H1 (cell line): ENCODE results near the gene VAT1L.

Experiments used
- CEBPB ChIP-seq: IDR thresholded peaks from 2 replicates; pipeline ENCODE4 v1.6.1; 2012; ENCODE audit warnings: low read depth, low read length
- CHD2 ChIP-seq: IDR thresholded peaks from 2 replicates; pipeline ENCODE4 v1.6.1; 2012; ENCODE audit warnings: low read length, improper control_type of control experiment
- EZH2 ChIP-seq: fragments of 200-600 bp; sonication (generic); IDR thresholded peaks from 2 replicates; pipeline ENCODE4 v1.7.1; 2012; ENCODE audit warnings: low read depth, mild to moderate bottlenecking, moderate library complexity, low read length, inconsistent platforms; ENCODE audit not compliant: severe bottlenecking
- JUND ChIP-seq: IDR thresholded peaks from 2 replicates; pipeline ENCODE4 v1.6.1; 2011; ENCODE audit warnings: mild to moderate bottlenecking, improper control_type of control experiment, low read length
- MAFK ChIP-seq: IDR thresholded peaks from 2 replicates; pipeline ENCODE4 v1.6.1; 2012; ENCODE audit warnings: low read depth, mild to moderate bottlenecking, improper control_type of control experiment, low read length
- POLR2A ChIP-seq, 2 experiments: IDR thresholded peaks; 1 replicate in 1 of 2; 2 replicates in 1 of 2; pipeline ENCODE4 v1.6.1; 2011; ENCODE audit warnings: low read depth in 2 of 2, low read length in 2 of 2, mild to moderate bottlenecking in 2 of 2; ENCODE audit errors: control extremely low read depth in 1 of 2
- RAD21 ChIP-seq, 2 experiments: IDR thresholded peaks in 1 of 2; conservative IDR thresholded peaks in 1 of 2; 2 replicates each; pipeline ENCODE4 v1.6.1; 2011; ENCODE audit warnings: low read depth in 2 of 2, low read length in 2 of 2, improper control_type of control experiment in 1 of 2, inconsistent platforms in 1 of 2, mild to moderate bottlenecking in 1 of 2, moderate library complexity in 1 of 2
- TAF1 ChIP-seq: IDR thresholded peaks from 2 replicates; pipeline ENCODE4 v1.6.1; 2011; ENCODE audit warnings: mild to moderate bottlenecking, low read depth, low read length
- ZNF274 ChIP-seq: IDR thresholded peaks from 2 replicates; pipeline ENCODE4 v1.7.0; 2012; ENCODE audit warnings: low read length, borderline replicate concordance; ENCODE audit errors: extremely low read depth
- TF ChIP-seq, protein P1 (sequence below), 3 experiments: IDR thresholded peaks; 1 replicate in 2 of 3; 2 replicates in 1 of 3; pipeline versions ENCODE4 v1.5.1 to v1.6.1; 2011; ENCODE audit warnings: low read length in 3 of 3, mild to moderate bottlenecking in 3 of 3, inconsistent platforms in 2 of 3, low read depth in 1 of 3, moderate library complexity in 1 of 3; ENCODE audit not compliant: insufficient read depth in 1 of 3; ENCODE audit errors: control extremely low read depth in 1 of 3
- TF ChIP-seq, protein P2 (sequence below): IDR thresholded peaks from 2 replicates; pipeline ENCODE4 v1.6.1; 2012; ENCODE audit warnings: inconsistent platforms

DNA sequence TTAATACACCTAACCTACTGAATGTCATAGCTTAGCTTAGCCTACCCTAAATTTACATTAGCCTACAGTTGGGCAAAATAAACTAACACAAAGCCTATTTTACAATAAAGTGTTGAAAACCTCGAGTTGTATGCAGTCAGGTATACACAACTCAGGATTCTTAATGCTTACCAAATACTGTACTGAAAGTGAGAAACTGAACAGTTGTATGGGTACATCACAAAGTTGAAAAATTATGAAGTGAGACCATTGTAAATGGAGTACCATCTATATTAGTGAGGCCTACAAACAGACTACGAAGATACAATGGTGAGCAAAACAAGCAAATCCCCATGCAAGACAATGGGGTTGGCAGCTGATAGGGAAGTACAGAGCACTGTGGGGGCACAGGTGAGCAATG is 79.7 kb downstream of the VAT1L start:
- TF ChIP-seq, protein P1, sequence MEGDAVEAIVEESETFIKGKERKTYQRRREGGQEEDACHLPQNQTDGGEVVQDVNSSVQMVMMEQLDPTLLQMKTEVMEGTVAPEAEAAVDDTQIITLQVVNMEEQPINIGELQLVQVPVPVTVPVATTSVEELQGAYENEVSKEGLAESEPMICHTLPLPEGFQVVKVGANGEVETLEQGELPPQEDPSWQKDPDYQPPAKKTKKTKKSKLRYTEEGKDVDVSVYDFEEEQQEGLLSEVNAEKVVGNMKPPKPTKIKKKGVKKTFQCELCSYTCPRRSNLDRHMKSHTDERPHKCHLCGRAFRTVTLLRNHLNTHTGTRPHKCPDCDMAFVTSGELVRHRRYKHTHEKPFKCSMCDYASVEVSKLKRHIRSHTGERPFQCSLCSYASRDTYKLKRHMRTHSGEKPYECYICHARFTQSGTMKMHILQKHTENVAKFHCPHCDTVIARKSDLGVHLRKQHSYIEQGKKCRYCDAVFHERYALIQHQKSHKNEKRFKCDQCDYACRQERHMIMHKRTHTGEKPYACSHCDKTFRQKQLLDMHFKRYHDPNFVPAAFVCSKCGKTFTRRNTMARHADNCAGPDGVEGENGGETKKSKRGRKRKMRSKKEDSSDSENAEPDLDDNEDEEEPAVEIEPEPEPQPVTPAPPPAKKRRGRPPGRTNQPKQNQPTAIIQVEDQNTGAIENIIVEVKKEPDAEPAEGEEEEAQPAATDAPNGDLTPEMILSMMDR (IDR thresholded peaks at IDR 0.05; ENCODE audit: control extremely low read depth in 1 of 3, insufficient read depth in 1 of 3, low read depth in 1 of 3, low read length in 3 of 3), result no peak
- no peak for TF ChIP-seq ZNF274
- TF ChIP-seq JUND, result no peak
- no peak for TF ChIP-seq MAFK
- no peak for TF ChIP-seq POLR2A (IDR thresholded peaks at IDR 0.05; ENCODE audit: control extremely low read depth in 1 of 2, low read depth in 2 of 2, low read length in 2 of 2)
- TF ChIP-seq, protein P2, sequence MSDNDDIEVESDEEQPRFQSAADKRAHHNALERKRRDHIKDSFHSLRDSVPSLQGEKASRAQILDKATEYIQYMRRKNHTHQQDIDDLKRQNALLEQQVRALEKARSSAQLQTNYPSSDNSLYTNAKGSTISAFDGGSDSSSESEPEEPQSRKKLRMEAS, result no peak
- no peak for TF ChIP-seq CHD2
- no peak for TF ChIP-seq RAD21 (IDR thresholded peaks at IDR 0.05 in 1 of 2, conservative IDR thresholded peaks at IDR 0.05 in 1 of 2; ENCODE audit: low read depth in 2 of 2, low read length in 2 of 2)
- TF ChIP-seq CEBPB, result no peak
- TF ChIP-seq TAF1, result no peak
- TF ChIP-seq EZH2, result no peak
